K562 (cell line): ENCODE results near the gene KIF26B. TPM values are rescaled to one million over a fixed set of nuclear protein-coding genes. Genes with fewer than 3 reads are reported as not detected.
A peak's percentile ranks its signal among the peaks of the same experiment; 100 is the strongest.

Experiments used
- ATAC-seq: fragments of 200-7000 bp; cut with Tn5 transposase; 3 replicates; pipeline ENCODE4 v1.9.1; 2020; ENCODE audit warnings: moderate library complexity
- BruUV-seq: library from RNA; stranded (reverse); fragments of 400-500 nt; replicated peaks from 2 replicates; lab custom pipeline; 2021; lab: Mats Ljungman, UMichigan
- CTCF ChIA-PET: fragments of 300-600 bp; formaldehyde crosslinking; extraction: SDS; loops from one replicate; lab custom pipeline; 2021; ENCODE audit warnings: low intra/inter-chr PET ratio; lab: Yijun Ruan, JAX
- POLR2A ChIA-PET: fragments of 300-600, 350-650 bp; sonication (Branson Sonifier 250); formaldehyde crosslinking; extraction: SDS; loops from one replicate; lab custom pipeline; 2021; ENCODE audit warnings: antibody characterized with exemption, inconsistent platforms; lab: Yijun Ruan, JAX
- DNase-seq, 4 experiments: peaks; one replicate each; pipeline versions ENCODE4 v3.0.0 to v3.0.0-alpha.2; 2011 to 2018; ENCODE audit warnings: low spot score in 3 of 4, mixed read lengths in 3 of 4; ENCODE audit errors: extremely low read depth in 1 of 4
- FAIRE-seq: peaks from 2 replicates; lab custom pipeline; 2011; peaks lifted over from hg19 to GRCh38; lab: Jason Lieb, UNC
- H2AFZ ChIP-seq: 2 replicates; pipeline ENCODE4 v1.6.0; 2011; ENCODE audit warnings: low read depth, low read length, control low read depth, inconsistent platforms
- H3K27ac ChIP-seq: fragments of 200-600 bp; 3 replicates; pipeline ENCODE4 v1.8.0; 2011; ENCODE audit warnings: low read depth, mild to moderate bottlenecking, control low read depth, inconsistent platforms, low read length, moderate library complexity, mixed read lengths; ENCODE audit errors: extremely low read depth
- H3K27me3 ChIP-seq, 2 experiments: fragments of 300-600 bp in 1 of 2; 2 replicates in 1 of 2; 3 replicates in 1 of 2; pipeline versions ENCODE4 v1.6.0 to v1.8.0; 2011; ENCODE audit warnings: inconsistent platforms in 2 of 2, low read length in 2 of 2, mild to moderate bottlenecking in 1 of 2, mixed read lengths in 1 of 2, moderate library complexity in 1 of 2; ENCODE audit not compliant: control insufficient read depth in 2 of 2, insufficient read depth in 2 of 2
- H3K36me3 ChIP-seq: fragments of 300-600 bp; 3 replicates; pipeline ENCODE4 v1.8.0; 2011; ENCODE audit warnings: mild to moderate bottlenecking, low read length, inconsistent platforms; ENCODE audit not compliant: control insufficient read depth, insufficient read depth
- H3K4me1 ChIP-seq, 2 experiments: fragments of 200-600 bp in 1 of 2; replicated peaks in 1 of 2; 2 replicates in 1 of 2; 3 replicates in 1 of 2; pipeline versions ENCODE4 v1.5.1 to v1.8.0; 2011; ENCODE audit warnings: inconsistent platforms in 2 of 2, low read length in 2 of 2, mild to moderate bottlenecking in 1 of 2, mixed read lengths in 1 of 2, moderate library complexity in 1 of 2; ENCODE audit not compliant: control insufficient read depth in 2 of 2, insufficient read depth in 2 of 2
- H3K4me2 ChIP-seq: 2 replicates; pipeline ENCODE4 v1.6.1; 2011; ENCODE audit warnings: low read length, control low read depth, inconsistent platforms, mixed read lengths; ENCODE audit not compliant: insufficient read depth
- H3K4me3 ChIP-seq: fragments of 200-600 bp; sonication (generic), shearing (Covaris generic); 2 replicates; pipeline ENCODE4 v1.5.1; 2016; ENCODE audit warnings: control low read depth, inconsistent platforms
- H3K79me2 ChIP-seq: fragments of 200-600 bp; 3 replicates; pipeline ENCODE4 v1.8.0; 2011; ENCODE audit warnings: low read length, inconsistent platforms; ENCODE audit not compliant: control insufficient read depth, insufficient read depth
- H3K9ac ChIP-seq, 2 experiments: 2 replicates each; pipeline versions ENCODE4 v1.6.0 to v1.6.1; 2011; ENCODE audit warnings: low read depth in 2 of 2, low read length in 2 of 2, control low read depth in 1 of 2, inconsistent platforms in 1 of 2, mild to moderate bottlenecking in 1 of 2, mixed read lengths in 1 of 2; ENCODE audit not compliant: insufficient read depth in 1 of 2
- H3K9me1 ChIP-seq: one replicate; pipeline ENCODE4 v1.6.0; 2011; ENCODE audit warnings: inconsistent platforms, mild to moderate bottlenecking, low read length, moderate library complexity; ENCODE audit not compliant: control insufficient read depth, insufficient read depth
- H3K9me3 ChIP-seq: replicated peaks from 2 replicates; pipeline ENCODE4 v1.5.1; 2011; ENCODE audit warnings: low read depth, low read length, inconsistent platforms; ENCODE audit not compliant: control insufficient read depth, insufficient read depth
- H4K20me1 ChIP-seq: replicated peaks from 2 replicates; pipeline ENCODE4 v1.6.1; 2011; ENCODE audit warnings: low read length, inconsistent platforms, mixed read lengths; ENCODE audit not compliant: control insufficient read depth, insufficient read depth
- CTCF ChIP-seq, 3 experiments: IDR thresholded peaks in 2 of 3; conservative IDR thresholded peaks in 1 of 3; 2 replicates each; pipeline ENCODE4 v1.5.1; 2011 to 2012; ENCODE audit warnings: low read length in 3 of 3, mild to moderate bottlenecking in 3 of 3, control low read depth in 2 of 3, improper control_type of control experiment in 1 of 3, inconsistent platforms in 1 of 3, low read depth in 1 of 3, mixed read lengths in 1 of 3, moderate library complexity in 1 of 3; ENCODE audit not compliant: insufficient read depth in 2 of 3
- HEY1 ChIP-seq: fragments of 250-450 bp; sonication (Bioruptor Pico); IDR thresholded peaks from 2 replicates; pipeline ENCODE4 v1.5.0; 2020; ENCODE audit warnings: mild to moderate bottlenecking, moderate library complexity, borderline replicate concordance
- IRF9 ChIP-seq: fragments of 450-650 bp; IDR thresholded peaks from 2 replicates; pipeline ENCODE4 v1.6.1; 2016; ENCODE audit warnings: missing biosample characterization, missing genetic modification characterization
- POLR2B ChIP-seq: fragments of 450-650 bp; IDR thresholded peaks from 2 replicates; pipeline ENCODE4 v1.6.1; 2018; ENCODE audit warnings: low read depth; ENCODE audit not compliant: partially characterized antibody
- ZNF318 ChIP-seq, 2 experiments: fragments of 450-650 bp; IDR thresholded peaks; 2 replicates each; pipeline ENCODE4 v1.6.1; 2016; ENCODE audit warnings: mild to moderate bottlenecking in 2 of 2, borderline replicate concordance in 1 of 2, low read depth in 1 of 2, moderate library complexity in 1 of 2
- WGBS: fragments of 100-300 bp; shearing (Covaris generic); methylation state at CpG from one replicate; pipeline ENCODE4 v1.1.6; 2016; ENCODE audit warnings: low coverage, mixed read lengths; ENCODE audit not compliant: insufficient coverage; ENCODE audit errors: missing lambda C conversion rate; 5-methylcytosine and 5-hydroxymethylcytosine counted together
- in situ Hi-C: fragments of 300-500 bp; cut with MboI; formaldehyde crosslinking; loops from 4 replicates; pipeline ENCODE4 v1.15.0; 2018; ENCODE audit warnings: inconsistent platforms, mixed read lengths
- intact Hi-C: fragments of 100-400 bp; cut with micrococcal nuclease; formaldehyde crosslinking; loops from 2 replicates; pipeline ENCODE4 v1.14.2; 2022
- polyA plus RNA-seq, 8 experiments: library from polyadenylated mRNA; depleted of rRNA in 4 of 8; stranded (reverse) in 5 of 8; unstranded in 3 of 8; fragments of >200 nt; fragmentation: Nextera tagmentation in 2 of 8; fragmentation: Illumina TruSeq in 1 of 8; extraction: Ambion mirVana in 2 of 8; extraction: Trizol in 1 of 8; gene quantifications; 2 replicates each; pipeline versions ENCODE4 v1.2.1 to v1.2.3, GENCODE V29; 2011 to 2014; ENCODE audit warnings: inconsistent platforms in 1 of 8, missing spikeins in 1 of 8
- total RNA-seq, 7 experiments: library from RNA; depleted of rRNA in 6 of 7; stranded (reverse); fragments of >200 nt in 6 of 7; fragmentation: Illumina TruSeq in 2 of 7; extraction: Trizol in 2 of 7; gene quantifications; 2 replicates each; pipeline versions ENCODE4 v1.2.1 to v1.2.3, GENCODE V29; 2011 to 2021; ENCODE audit warnings: low replicate concordance in 1 of 7

KIF26B gene
- total and polyA plus RNA-seq, 9 of the 15 experiments (the other 6 are each of a cell fraction or from before 2014, with no cell fraction given) = 0.02 to 0.08 (median 0.03) TPM; not detected in 6

GRCh38 chr1:245493029-245493428 lies 338.2 kb downstream of the KIF26B start:
- WGBS = 0% methylated on average over 5 of the region's 5 CpGs
- H3K4me2 ChIP-seq = no peak overlapping the region
- in situ Hi-C loops (no loop called here), intact Hi-C loops (no loop called here)
- DNase-seq = peak; percentile 37 to 60 (median 56)
- no peaks in the 10 kb centered on the region for H3K36me3 ChIP-seq
- no peak overlapping the region for H2AFZ ChIP-seq
- CTCF ChIA-PET = no interaction called here
- no peak overlapping the region for H3K9ac ChIP-seq
- H4K20me1 ChIP-seq = no peaks in the 10 kb centered on the region
- BruUV-seq = no TSS peak
- H3K9me3 ChIP-seq = no peaks in the 10 kb centered on the region
- no peak for TF ChIP-seq ZNF318 (IDR thresholded peaks at IDR 0.05; ENCODE audit: borderline replicate concordance in 1 of 2, low read depth in 1 of 2)
- TF ChIP-seq HEY1 (CRISPR knock-in tag) = no peak
- peak; percentile 27 to 46 (median 43); a peak in 4 of 6 replicates for TF ChIP-seq CTCF (IDR thresholded peaks at IDR 0.05 in 2 of 3, conservative IDR thresholded peaks at IDR 0.05 in 1 of 3; ENCODE audit: insufficient read depth in 2 of 3, low read depth in 1 of 3, low read length in 3 of 3)
- no peak for TF ChIP-seq POLR2B
- no peak for TF ChIP-seq IRF9 (tag)
- TF ChIP-seq, all 486 proteins: peak for 1
- H3K27ac ChIP-seq = no peak overlapping the region
- H3K4me3 ChIP-seq = no peak overlapping the region
- POLR2A ChIA-PET = no interaction called here
- ATAC-seq (peak; percentile 91), FAIRE-seq (peak; percentile 56)
- H3K27me3 ChIP-seq = peaks cover 16 to 17% of the 10 kb centered on the region in 2 experiments; a peak in 3 of 5 replicates
- H3K4me1 ChIP-seq = no peaks in the 10 kb centered on the region
- H3K9me1 ChIP-seq = no peaks in the 10 kb centered on the region
- no peaks in the 10 kb centered on the region for H3K79me2 ChIP-seq
